Measurements from ENCODE around the gene FXYD2. TPM values are rescaled to one million over a fixed set of nuclear protein-coding genes. Genes with fewer than 3 reads are reported as not detected.

Gene FXYD2
- total RNA-seq (ENCODE audit: low replicate concordance), result not detected in 2 replicates

DNA sequence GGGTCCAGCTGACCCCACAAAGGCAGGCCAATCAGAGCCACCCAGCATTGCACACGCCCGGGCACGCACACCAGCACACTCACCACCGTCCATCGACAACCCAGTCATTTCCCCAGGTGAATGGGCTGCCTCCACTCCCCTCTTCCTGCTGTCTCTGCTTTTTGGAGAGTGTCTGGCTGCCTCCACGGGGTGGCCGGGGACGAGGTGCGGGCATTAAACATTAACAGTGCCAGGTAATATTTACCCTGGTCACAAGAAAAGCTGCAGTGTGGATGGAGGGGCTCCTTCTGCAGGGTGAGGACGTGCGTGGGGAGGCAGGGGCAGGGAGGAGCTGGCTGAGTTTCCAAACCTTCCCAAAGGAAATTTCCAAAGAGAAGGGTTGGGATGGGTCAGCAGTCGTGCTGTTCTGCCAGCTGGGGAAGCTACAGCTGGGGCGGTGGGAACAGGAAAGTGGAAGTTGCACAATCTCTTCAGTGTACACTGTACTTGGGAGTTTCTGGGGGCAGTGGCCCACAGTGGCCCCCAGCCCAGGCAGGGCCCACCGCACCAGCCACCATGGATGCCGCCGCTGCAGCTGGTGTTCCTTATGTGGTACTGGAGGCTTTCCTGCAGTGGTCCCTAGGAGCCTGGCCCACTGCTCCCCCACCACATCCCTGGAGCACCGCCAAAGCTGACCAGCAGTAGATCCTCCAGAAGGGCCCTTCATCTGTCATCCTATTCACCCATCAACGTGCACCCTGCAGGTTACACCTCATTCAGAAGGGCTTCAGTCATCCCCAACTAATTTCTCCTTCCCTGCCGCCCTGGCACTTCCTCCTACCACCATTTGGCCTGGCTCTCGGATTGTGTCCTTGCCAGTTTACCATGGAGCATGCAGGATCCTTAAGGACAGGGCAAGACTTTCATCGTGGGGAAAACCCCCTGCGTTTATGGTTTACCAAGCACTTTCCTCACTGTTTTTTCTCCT lies at the start of gene FXYD2:
Gene FXYD2, minus strand, starts transcription at position 174 of the 967 bp plus-strand sequence. Its CDS starts 66 bp downstream, at position 108.
- H3K4me3 ChIP-seq (ENCODE audit: low read depth, low read length), result no peak within 1 kb of the TSS
- TF ChIP-seq, protein P1, sequence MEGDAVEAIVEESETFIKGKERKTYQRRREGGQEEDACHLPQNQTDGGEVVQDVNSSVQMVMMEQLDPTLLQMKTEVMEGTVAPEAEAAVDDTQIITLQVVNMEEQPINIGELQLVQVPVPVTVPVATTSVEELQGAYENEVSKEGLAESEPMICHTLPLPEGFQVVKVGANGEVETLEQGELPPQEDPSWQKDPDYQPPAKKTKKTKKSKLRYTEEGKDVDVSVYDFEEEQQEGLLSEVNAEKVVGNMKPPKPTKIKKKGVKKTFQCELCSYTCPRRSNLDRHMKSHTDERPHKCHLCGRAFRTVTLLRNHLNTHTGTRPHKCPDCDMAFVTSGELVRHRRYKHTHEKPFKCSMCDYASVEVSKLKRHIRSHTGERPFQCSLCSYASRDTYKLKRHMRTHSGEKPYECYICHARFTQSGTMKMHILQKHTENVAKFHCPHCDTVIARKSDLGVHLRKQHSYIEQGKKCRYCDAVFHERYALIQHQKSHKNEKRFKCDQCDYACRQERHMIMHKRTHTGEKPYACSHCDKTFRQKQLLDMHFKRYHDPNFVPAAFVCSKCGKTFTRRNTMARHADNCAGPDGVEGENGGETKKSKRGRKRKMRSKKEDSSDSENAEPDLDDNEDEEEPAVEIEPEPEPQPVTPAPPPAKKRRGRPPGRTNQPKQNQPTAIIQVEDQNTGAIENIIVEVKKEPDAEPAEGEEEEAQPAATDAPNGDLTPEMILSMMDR (IDR thresholded peaks at IDR 0.05; ENCODE audit: insufficient read depth, low read length), result no peak
- peak; percentile 14 for DNase-seq (ENCODE audit: low read depth)

DNA sequence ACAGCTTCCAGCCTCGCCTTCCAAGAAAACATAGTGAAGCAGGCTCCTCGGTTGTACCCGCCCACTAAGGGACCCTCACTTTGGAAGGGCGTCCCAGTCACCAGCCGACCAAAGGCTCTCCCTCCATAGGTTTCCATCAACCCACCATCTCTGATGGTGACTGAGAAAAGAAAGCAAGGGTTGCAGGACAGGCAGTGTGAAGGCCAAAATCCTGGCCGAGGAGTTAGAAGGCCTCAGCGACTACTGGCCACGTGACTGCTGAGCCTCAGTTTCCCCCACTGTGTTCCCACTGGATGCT lies 49.2 kb upstream of the FXYD2 start:
- no peak overlapping the region for H3K4me3 ChIP-seq (ENCODE audit: low read depth, low read length)
- TF ChIP-seq, protein P1 (IDR thresholded peaks at IDR 0.05; ENCODE audit: insufficient read depth, low read length), result no peak

DNA sequence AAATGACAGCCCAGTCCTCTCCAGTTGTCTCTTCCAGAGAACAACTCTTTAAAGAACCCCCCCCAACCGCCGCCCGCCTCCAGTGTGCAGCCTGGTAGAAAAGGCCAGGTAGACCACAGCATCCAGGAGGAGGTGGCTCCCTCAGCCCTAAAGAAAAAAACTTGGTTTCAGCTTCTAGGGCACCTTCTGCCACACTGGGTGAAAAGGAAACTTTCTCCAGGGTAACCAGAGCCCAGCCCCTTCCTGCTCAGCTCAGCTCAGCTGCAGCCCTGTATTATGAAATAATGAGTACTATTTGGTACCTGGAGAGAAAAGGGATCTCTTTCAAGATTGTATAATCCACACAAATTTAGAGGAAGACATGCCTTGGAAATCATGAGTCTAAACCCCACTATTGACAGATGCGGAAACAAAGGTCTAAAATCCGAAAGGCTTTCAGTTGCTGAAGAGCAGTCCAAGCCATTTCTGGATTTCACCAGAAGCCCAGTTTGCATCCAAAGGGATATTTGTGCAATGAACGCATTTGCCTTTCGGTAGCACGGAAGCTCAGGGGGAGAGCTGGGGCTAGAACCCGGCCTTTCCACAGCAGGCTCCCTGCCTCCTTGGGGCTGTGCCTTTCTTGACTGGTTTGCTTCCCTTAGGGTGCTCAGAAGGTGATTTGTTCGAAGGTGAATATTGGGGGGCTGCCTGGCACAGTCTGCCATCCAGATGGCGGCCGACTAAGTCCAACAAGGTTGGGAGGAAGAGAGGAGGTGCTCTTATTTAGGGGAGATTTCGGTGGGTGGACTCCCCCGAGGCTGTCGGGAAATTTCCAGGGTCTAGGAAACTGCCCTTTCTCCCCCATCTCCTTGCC lies 48.7 kb upstream of the FXYD2 start:
- TF ChIP-seq, protein P1 (IDR thresholded peaks at IDR 0.05; ENCODE audit: insufficient read depth, low read length), result no peak
- no peak overlapping the region for H3K4me3 ChIP-seq (ENCODE audit: low read depth, low read length)

More for the DNA sequence above, 49.2 kb upstream of the FXYD2 start:
- DNase-seq (ENCODE audit: low read depth), result no peak

DNA sequence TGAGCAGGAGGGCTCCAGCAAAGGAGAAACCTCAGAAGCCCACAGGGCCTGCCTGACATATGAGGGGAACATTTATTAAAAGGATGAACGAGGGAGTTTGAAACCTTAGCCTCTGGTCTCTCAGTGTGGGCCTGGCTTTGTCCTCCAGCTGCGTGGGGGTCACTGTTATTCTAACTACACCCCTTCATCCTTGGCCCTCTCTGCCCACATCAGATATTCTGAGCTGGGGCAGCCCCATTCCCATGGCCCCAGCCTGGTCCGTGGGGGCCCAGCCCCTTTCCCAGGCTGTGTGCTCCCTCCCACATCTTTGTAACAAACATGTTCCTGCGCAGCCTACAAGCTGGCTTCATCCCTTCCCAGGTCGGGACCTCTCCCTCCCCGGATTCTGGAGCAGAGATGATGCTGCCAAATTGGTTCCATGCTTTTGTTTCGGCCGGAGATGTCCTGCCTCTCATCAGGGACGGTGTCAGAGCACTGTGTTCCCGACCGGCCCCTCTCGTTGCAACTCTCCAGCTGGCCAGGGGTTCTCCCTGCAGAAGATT lies 47.9 kb upstream of the FXYD2 start:
- TF ChIP-seq, protein P1 (IDR thresholded peaks at IDR 0.05; ENCODE audit: insufficient read depth, low read length), result no peak
- no peak overlapping the region for H3K4me3 ChIP-seq (ENCODE audit: low read depth, low read length)
- no peak for DNase-seq (ENCODE audit: low read depth)

More for the DNA sequence above, 48.7 kb upstream of the FXYD2 start:
- no peak for DNase-seq (ENCODE audit: low read depth)

DNA sequence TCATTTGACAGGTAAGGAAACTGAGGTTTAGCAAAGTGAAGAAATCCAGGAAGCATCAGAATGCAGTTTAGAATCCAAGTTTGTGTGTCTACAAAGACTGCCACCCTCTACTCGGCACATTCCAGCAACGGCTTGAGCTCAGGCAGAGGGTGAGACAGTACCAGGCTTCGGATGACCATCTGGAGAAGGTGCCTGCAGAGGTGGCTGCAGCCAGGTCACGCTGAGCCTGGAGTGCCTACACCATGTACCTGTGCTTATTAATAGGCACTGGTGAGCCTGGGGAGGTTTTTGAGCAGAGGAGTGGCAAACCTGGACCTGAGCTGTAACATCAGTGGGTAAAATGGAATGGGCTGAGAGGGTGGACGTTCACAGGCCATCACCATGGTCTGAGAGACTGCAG lies 47.2 kb upstream of the FXYD2 start:
- DNase-seq (ENCODE audit: low read depth), result no peak
- H3K4me3 ChIP-seq (ENCODE audit: low read depth, low read length), result no peak overlapping the region
- TF ChIP-seq, protein P1 (IDR thresholded peaks at IDR 0.05; ENCODE audit: insufficient read depth, low read length), result no peak

DNA sequence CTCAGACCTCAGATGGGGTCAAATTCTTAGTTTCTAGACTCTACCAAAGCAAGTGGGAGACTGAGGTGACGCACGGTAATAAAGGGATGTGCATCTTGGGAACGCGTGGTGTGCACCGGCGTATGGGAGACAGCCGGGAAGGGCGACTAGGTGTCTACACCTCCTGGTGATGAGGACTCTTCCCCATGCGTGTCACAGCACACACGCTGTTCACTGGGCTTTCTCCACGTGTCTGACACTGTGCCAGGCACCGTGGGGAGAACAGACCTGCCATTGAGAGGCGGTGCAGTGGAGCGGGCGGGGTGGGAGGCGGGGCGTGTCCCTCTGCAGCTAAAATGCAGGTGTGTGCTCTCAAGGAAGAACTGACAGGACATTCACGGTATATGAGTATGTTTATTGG lies 46.6 kb upstream of the FXYD2 start:
- TF ChIP-seq, protein P1 (IDR thresholded peaks at IDR 0.05; ENCODE audit: insufficient read depth, low read length), result no peak
- DNase-seq (ENCODE audit: low read depth), result no peak
- H3K4me3 ChIP-seq (ENCODE audit: low read depth, low read length), result no peak overlapping the region

Data from fibroblast of the aortic adventitia (primary cell).